Esophagus squamous epithelium (tissue), 5 donors: Measurements from ENCODE around the gene ANO3. TPM values are rescaled to one million over a fixed set of nuclear protein-coding genes. Genes with fewer than 3 reads are reported as not detected.

Experiments used
- DNase-seq: peaks from one replicate; lab custom pipeline; 2025; lab: John Stamatoyannopoulos, UW
- H3K27ac ChIP-seq, 4 donors: fragments of 200-600 bp; sonication (generic); one replicate each; pipeline ENCODE4 v1.5.1; 2016 to 2019; ENCODE audit warnings: mild to moderate bottlenecking in 1 of 4
- H3K27me3 ChIP-seq, 4 donors: fragments of 200-600 bp; sonication (generic); 1 replicate in 3 of 4; 2 replicates in 1 of 4; pipeline versions ENCODE4 v1.5.1 to v1.6.0; 2017 to 2021; ENCODE audit warnings: antibody characterized with exemption in 1 of 4
- H3K36me3 ChIP-seq, 3 donors: fragments of 200-600 bp; sonication (generic); one replicate each; pipeline ENCODE4 v1.5.1; 2016 to 2019
- H3K4me1 ChIP-seq, 3 donors: fragments of 200-600 bp; sonication (generic); one replicate each; pipeline ENCODE4 v1.5.1; 2017 to 2019
- H3K4me3 ChIP-seq, 4 donors: fragments of 200-600 bp; sonication (generic); 1 replicate in 3 of 4; 2 replicates in 1 of 4; pipeline ENCODE4 v1.5.1; 2016 to 2019; ENCODE audit warnings: mild to moderate bottlenecking in 2 of 4, moderate library complexity in 1 of 4
- H3K9me3 ChIP-seq, 3 donors: fragments of 200-600 bp; sonication (generic); one replicate each; pipeline ENCODE4 v1.5.1; 2016 to 2019
- POLR2A ChIP-seq, 4 donors: fragments of 450-650 bp; IDR thresholded peaks; one replicate each; pipeline ENCODE4 v1.6.1; 2017; ENCODE audit warnings: antibody characterized with exemption in 4 of 4, mild to moderate bottlenecking in 4 of 4, moderate library complexity in 3 of 4
- WGBS, 2 donors: methylation state at CpG; one replicate each; pipeline ENCODE4 v1.1.5; 2018; 5-methylcytosine and 5-hydroxymethylcytosine counted together
- intact Hi-C: fragments of 100-400 bp; cut with DNase I; formaldehyde crosslinking; loops from one replicate; pipeline ENCODE4 v1.15.0; 2022
- total RNA-seq, 4 donors: library from RNA; depleted of rRNA; stranded (reverse); fragments of >200 nt; gene quantifications; one replicate each; pipeline ENCODE4 v1.1.0, GENCODE V29; 2016
- TF ChIP-seq, protein P1 (sequence below), 6 experiments: fragments of 450-650 bp in 4 of 6; fragments of 200-600 bp in 2 of 6; sonication (generic) in 2 of 6; IDR thresholded peaks; one replicate each; pipeline ENCODE4 v1.5.1; 2016 to 2019; ENCODE audit warnings: antibody characterized with exemption in 6 of 6, mild to moderate bottlenecking in 4 of 6, moderate library complexity in 4 of 6
- donor health status: DM: yes; HTN: yes; CAD: no.

ANO3 gene
- total RNA-seq, 4 donors from 2014 or later, result not detected

DNA sequence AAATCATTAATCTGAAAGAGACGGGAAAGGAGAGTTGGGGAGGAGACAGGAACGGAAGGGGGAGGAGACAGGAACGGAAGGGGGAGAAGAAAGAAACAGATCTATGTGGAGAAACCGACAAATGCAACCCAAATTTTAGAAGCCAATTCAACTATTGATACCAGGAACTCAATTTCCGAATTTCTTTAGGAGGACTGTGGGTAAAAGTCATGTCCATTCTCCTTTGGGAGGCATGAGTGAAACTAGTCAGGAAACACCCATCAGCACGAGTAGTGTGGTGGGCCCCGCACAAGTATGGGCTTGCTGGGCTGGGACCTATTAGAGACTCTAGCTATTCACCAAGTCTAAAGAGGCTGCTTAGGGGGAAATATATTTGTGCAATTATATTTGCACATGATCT, 18.1 kb downstream of the ANO3 start:
- H3K4me1 ChIP-seq, result no peaks in the 10 kb centered on the region
- H3K27me3 ChIP-seq, result peaks cover 0 to 16% (median 0%) of the 10 kb centered on the region in 4 donors
- H3K9me3 ChIP-seq, result no peaks in the 10 kb centered on the region
- DNase-seq, result no peak
- intact Hi-C loops, result no loop called here
- no peak overlapping the region for H3K27ac ChIP-seq
- TF ChIP-seq, protein P1, sequence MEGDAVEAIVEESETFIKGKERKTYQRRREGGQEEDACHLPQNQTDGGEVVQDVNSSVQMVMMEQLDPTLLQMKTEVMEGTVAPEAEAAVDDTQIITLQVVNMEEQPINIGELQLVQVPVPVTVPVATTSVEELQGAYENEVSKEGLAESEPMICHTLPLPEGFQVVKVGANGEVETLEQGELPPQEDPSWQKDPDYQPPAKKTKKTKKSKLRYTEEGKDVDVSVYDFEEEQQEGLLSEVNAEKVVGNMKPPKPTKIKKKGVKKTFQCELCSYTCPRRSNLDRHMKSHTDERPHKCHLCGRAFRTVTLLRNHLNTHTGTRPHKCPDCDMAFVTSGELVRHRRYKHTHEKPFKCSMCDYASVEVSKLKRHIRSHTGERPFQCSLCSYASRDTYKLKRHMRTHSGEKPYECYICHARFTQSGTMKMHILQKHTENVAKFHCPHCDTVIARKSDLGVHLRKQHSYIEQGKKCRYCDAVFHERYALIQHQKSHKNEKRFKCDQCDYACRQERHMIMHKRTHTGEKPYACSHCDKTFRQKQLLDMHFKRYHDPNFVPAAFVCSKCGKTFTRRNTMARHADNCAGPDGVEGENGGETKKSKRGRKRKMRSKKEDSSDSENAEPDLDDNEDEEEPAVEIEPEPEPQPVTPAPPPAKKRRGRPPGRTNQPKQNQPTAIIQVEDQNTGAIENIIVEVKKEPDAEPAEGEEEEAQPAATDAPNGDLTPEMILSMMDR (IDR thresholded peaks at IDR 0.05), result no peak
- TF ChIP-seq POLR2A (IDR thresholded peaks at IDR 0.05), result no peak
- H3K36me3 ChIP-seq, result no peaks in the 10 kb centered on the region
- 72 to 73% methylated on average over 7 of the region's 7 CpGs for WGBS, 2 donors
- H3K4me3 ChIP-seq, result no peak overlapping the region

DNA sequence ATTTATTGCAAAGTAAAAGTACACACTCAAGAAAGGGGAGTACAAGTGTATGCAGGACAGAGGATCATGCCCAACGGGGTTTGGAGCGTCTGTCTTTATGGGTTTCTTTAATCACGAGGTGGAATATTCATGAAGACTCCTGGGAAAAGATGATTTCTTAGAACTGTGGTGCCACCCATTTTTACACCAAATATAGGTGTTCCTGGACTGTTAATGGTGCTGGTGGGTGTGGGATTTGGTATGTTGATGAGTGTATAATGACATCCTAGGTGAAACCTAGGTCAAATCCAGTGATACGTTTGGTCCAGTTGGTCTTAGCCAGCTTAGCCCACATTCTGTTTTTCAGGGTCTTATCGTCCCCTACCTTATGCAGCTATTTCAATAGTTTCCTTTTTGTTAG, 21.1 kb downstream of the ANO3 start:
- intact Hi-C loops, result no loop called here
- Histone ChIP-seq H3K4me1 (no peaks in the 10 kb centered on the region), H3K36me3 (no peaks in the 10 kb centered on the region), H3K9me3 (no peaks in the 10 kb centered on the region), H3K27ac (no peak overlapping the region), H3K27me3 (peaks cover 0 to 11% (median 0%) of the 10 kb centered on the region in 4 donors), H3K4me3 (no peak overlapping the region)
- 79 to 82% methylated on average over 5 of the region's 5 CpGs for WGBS, 2 donors
- DNase-seq, result no peak
- TF ChIP-seq POLR2A (IDR thresholded peaks at IDR 0.05), result no peak
- TF ChIP-seq, protein P1 (IDR thresholded peaks at IDR 0.05), result no peak

DNA sequence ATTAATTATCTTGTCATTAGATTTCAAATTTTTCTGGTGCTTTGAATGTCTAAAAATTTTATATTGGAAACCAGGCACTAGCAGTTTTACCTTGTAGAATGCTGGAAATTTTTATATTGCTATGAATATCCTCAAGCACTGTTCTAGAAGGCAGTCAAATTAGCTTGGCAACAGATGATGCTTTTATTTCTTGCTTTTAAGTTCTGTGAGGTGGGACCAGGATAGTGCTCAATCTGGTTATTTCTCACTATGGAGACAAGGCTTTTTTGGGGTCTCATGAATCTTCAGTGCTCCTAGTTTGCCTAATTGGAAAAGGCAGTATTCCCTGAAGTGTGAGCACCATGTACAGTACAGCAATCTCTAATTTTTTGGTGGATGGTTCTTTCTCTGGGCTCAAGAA, 27.1 kb downstream of the ANO3 start:
- intact Hi-C loops, result no loop called here
- H3K36me3 ChIP-seq, result no peaks in the 10 kb centered on the region
- no peak overlapping the region for H3K4me3 ChIP-seq
- DNase-seq, result no peak
- H3K4me1 ChIP-seq, result no peaks in the 10 kb centered on the region
- no peaks in the 10 kb centered on the region for H3K9me3 ChIP-seq
- peaks cover 0 to 4% (median 0%) of the 10 kb centered on the region in 4 donors for H3K27me3 ChIP-seq
- TF ChIP-seq POLR2A (IDR thresholded peaks at IDR 0.05), result no peak
- TF ChIP-seq, protein P1 (IDR thresholded peaks at IDR 0.05), result no peak
- H3K27ac ChIP-seq, result no peak overlapping the region

DNA sequence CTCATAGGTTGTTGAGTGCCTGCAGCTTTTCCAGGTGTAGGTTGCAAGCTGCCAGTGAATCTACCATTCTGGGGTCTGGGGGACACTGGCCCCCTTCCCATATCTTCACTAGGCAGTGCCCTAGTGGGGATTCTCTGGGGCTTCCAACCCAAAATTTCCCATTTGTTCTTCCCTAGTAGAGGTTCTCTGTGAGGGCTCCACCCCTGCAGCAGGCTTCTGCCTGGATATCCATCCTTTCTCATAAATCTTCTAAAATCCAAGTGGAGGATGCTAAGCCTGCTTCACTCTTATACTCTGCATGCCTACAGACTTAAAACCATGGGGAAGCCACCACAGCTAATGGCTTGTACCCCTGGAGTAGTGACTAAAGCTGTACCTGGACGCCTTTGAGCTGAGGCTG, 33.4 kb downstream of the ANO3 start:
- Histone ChIP-seq H3K27me3 (peaks cover 0 to 2% (median 0%) of the 10 kb centered on the region in 4 donors), H3K27ac (no peak overlapping the region), H3K4me3 (no peak overlapping the region), H3K4me1 (no peaks in the 10 kb centered on the region), H3K36me3 (no peaks in the 10 kb centered on the region), H3K9me3 (peaks cover 0 to 11% (median 8%) of the 10 kb centered on the region in 3 donors)
- intact Hi-C loops, result no loop called here
- TF ChIP-seq, protein P1 (IDR thresholded peaks at IDR 0.05), result no peak
- no peak for TF ChIP-seq POLR2A (IDR thresholded peaks at IDR 0.05)
- no peak for DNase-seq
- 67 to 83% methylated on average over 1 of the region's 1 CpG for WGBS, 2 donors

DNA sequence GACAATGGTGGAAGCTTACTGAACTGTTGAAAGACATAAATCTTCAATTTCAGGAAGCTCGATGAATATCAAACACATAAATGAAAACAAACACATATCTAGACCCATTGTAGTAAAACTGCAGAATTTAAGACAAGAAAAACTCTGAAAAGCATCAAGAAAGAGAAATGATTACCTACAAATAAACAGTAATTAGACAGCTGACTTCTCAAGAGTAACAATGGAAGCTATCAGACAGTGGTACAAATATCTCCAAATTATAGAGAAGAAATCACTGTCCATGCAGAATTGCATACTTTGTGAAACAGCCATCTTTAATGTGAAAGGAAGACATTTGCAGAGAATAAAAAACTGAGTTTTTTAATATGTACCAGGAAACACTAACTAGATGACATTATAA, 45.7 kb downstream of the ANO3 start:
- intact Hi-C loops, result no loop called here
- no peak for DNase-seq

More for the DNA sequence above, 45.7 kb downstream of the ANO3 start:
- Histone ChIP-seq H3K36me3 (no peaks in the 10 kb centered on the region), H3K4me1 (no peaks in the 10 kb centered on the region), H3K9me3 (no peaks in the 10 kb centered on the region), H3K4me3 (no peak overlapping the region), H3K27ac (no peak overlapping the region), H3K27me3 (no peaks in the 10 kb centered on the region)
- WGBS, 2 donors, result 71 to 90% methylated on average over 1 of the region's 1 CpG
- TF ChIP-seq, protein P1 (IDR thresholded peaks at IDR 0.05), result no peak
- no peak for TF ChIP-seq POLR2A (IDR thresholded peaks at IDR 0.05)
